GM18517 (cell line): ENCODE results near the gene ELN.
"Not testable (repeated sequence)": the region's sequence is repeated elsewhere in the genome, so short reads cannot be mapped to it uniquely, and the experiment has no call there.

Source experiments
- ATAC-seq: cut with Tn5 transposase; IDR thresholded peaks from one replicate; pipeline ENCODE4 v1.9.1; 2021; ENCODE audit warnings: mild to moderate bottlenecking, moderate library complexity; ENCODE audit not compliant: unreplicated experiment

ELN gene

GRCh38 chr7:74000489-74001149, 27.4 kb upstream of the ELN start:
- ATAC-seq, result no peak

GRCh38 chr7:74001150-74001494, 26.9 kb upstream of the ELN start:
- no peak for ATAC-seq

GRCh38 chr7:74002474-74003017, 25.4 kb upstream of the ELN start:
- ATAC-seq, result no peak

- no peak for ATAC-seq
Observed at GRCh38 chr7:74003621-74004020, 24.4 kb upstream of the ELN start.

- ATAC-seq, result no peak
Observed at GRCh38 chr7:74006032-74006431, 21.9 kb upstream of the ELN start.

- no peak for ATAC-seq
Observed at GRCh38 chr7:74006451-74007241, 21.3 kb upstream of the ELN start.

- ATAC-seq, result no peak
Observed at GRCh38 chr7:74007242-74007567, 20.8 kb upstream of the ELN start.

GRCh38 chr7:74008687-74009086, 19.3 kb upstream of the ELN start:
- ATAC-seq, result no peak

GRCh38 chr7:74009719-74010118, 18.3 kb upstream of the ELN start:
- no peak for ATAC-seq

GRCh38 chr7:74010407-74010806, 17.6 kb upstream of the ELN start:
- no peak for ATAC-seq

GRCh38 chr7:74011421-74011820, 16.6 kb upstream of the ELN start:
- ATAC-seq, result not testable (repeated sequence)

GRCh38 chr7:74012842-74013249, 15.1 kb upstream of the ELN start:
- ATAC-seq, result peak; percentile 95

GRCh38 chr7:74013539-74014272, 14.3 kb upstream of the ELN start:
- no peak for ATAC-seq

GRCh38 chr7:74014931-74015330, 13.0 kb upstream of the ELN start:
- ATAC-seq, result no peak

- ATAC-seq, result no peak
Observed at GRCh38 chr7:74015670-74016069, 12.3 kb upstream of the ELN start.

GRCh38 chr7:74017125-74017524, 10.8 kb upstream of the ELN start:
- ATAC-seq, result no peak

- ATAC-seq, result no peak
Observed at GRCh38 chr7:74018246-74018895, 9.6 kb upstream of the ELN start.

- ATAC-seq, result no peak
Observed at GRCh38 chr7:74019149-74019548, 8.8 kb upstream of the ELN start.

- ATAC-seq, result no peak
Observed at GRCh38 chr7:74020390-74020789, 7.6 kb upstream of the ELN start.

GRCh38 chr7:74021546-74022320, 6.2 kb upstream of the ELN start:
- no peak for ATAC-seq

GRCh38 chr7:74022507-74022906, 5.5 kb upstream of the ELN start:
- no peak for ATAC-seq
